ENCODE data around the gene NCK1.

GRCh38 chr3:136906725-136907124 lies 44.7 kb downstream of the NCK1 start:
- TF ChIP-seq EZH2 (IDR thresholded peaks at IDR 0.05; ENCODE audit: low read depth, unreplicated experiment), result no peak
- no peak for TF ChIP-seq CTCF (conservative IDR thresholded peaks at IDR 0.05; ENCODE audit: low read depth in 2 of 2)
- TF ChIP-seq, protein P1, sequence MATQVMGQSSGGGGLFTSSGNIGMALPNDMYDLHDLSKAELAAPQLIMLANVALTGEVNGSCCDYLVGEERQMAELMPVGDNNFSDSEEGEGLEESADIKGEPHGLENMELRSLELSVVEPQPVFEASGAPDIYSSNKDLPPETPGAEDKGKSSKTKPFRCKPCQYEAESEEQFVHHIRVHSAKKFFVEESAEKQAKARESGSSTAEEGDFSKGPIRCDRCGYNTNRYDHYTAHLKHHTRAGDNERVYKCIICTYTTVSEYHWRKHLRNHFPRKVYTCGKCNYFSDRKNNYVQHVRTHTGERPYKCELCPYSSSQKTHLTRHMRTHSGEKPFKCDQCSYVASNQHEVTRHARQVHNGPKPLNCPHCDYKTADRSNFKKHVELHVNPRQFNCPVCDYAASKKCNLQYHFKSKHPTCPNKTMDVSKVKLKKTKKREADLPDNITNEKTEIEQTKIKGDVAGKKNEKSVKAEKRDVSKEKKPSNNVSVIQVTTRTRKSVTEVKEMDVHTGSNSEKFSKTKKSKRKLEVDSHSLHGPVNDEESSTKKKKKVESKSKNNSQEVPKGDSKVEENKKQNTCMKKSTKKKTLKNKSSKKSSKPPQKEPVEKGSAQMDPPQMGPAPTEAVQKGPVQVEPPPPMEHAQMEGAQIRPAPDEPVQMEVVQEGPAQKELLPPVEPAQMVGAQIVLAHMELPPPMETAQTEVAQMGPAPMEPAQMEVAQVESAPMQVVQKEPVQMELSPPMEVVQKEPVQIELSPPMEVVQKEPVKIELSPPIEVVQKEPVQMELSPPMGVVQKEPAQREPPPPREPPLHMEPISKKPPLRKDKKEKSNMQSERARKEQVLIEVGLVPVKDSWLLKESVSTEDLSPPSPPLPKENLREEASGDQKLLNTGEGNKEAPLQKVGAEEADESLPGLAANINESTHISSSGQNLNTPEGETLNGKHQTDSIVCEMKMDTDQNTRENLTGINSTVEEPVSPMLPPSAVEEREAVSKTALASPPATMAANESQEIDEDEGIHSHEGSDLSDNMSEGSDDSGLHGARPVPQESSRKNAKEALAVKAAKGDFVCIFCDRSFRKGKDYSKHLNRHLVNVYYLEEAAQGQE (IDR thresholded peaks at IDR 0.05; ENCODE audit: unreplicated experiment), result no peak
- no peak for TF ChIP-seq POLR2AphosphoS5 (IDR thresholded peaks at IDR 0.05; ENCODE audit: low read depth)
- TF ChIP-seq EZH2phosphoT487 (IDR thresholded peaks at IDR 0.05; ENCODE audit: unreplicated experiment), result no peak
- TF ChIP-seq CREB1 (CRISPR knock-in tag; IDR thresholded peaks at IDR 0.05; ENCODE audit: low read depth), result no peak
- TF ChIP-seq ZNF114 (CRISPR knock-in tag; IDR thresholded peaks at IDR 0.05), result no peak
- no peak for TF ChIP-seq ZNF331 (CRISPR knock-in tag; IDR thresholded peaks at IDR 0.05; ENCODE audit: low read depth)
- TF ChIP-seq JUNB (IDR thresholded peaks at IDR 0.05; ENCODE audit: unreplicated experiment), result no peak
- no peak for TF ChIP-seq STAT1 (IDR thresholded peaks at IDR 0.05; ENCODE audit: unreplicated experiment)
